Fibroblast of upper back skin (primary cell): ENCODE results near the gene SETD1B.
"Not testable (repeated sequence)": the region's sequence is repeated elsewhere in the genome, so short reads cannot be mapped to it uniquely, and the experiment has no call there.

Experiments used
- DNase-seq: peaks from one replicate; pipeline ENCODE4 v3.0.0-alpha.2; 2013

Gene SETD1B

DNA sequence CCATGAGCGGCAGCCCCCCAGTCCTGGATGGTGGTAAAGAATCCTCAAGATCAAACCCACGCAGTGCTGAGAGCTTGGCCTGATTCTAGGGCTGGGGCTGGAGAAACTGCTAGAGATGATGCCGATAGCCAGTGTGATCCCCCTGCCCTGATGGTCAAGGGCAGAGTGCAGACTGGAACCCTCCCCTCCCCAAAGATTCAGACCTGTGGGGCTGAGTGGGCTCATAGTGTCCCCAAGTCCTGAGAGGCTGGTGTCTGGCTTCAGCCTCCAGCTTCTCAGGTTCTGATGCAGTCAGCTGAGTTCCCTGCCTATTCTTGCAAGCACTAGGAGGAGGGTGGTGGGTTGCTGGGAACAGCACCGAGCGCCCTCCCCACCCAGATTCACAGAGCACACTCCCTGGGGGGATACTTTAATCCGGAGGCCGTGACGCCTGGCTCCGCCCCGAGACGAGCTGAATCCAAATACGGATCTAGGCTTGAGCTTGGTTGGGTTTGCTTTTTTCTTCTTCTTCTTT is 22.3 kb upstream of the SETD1B start:
- DNase-seq = no peak

DNA sequence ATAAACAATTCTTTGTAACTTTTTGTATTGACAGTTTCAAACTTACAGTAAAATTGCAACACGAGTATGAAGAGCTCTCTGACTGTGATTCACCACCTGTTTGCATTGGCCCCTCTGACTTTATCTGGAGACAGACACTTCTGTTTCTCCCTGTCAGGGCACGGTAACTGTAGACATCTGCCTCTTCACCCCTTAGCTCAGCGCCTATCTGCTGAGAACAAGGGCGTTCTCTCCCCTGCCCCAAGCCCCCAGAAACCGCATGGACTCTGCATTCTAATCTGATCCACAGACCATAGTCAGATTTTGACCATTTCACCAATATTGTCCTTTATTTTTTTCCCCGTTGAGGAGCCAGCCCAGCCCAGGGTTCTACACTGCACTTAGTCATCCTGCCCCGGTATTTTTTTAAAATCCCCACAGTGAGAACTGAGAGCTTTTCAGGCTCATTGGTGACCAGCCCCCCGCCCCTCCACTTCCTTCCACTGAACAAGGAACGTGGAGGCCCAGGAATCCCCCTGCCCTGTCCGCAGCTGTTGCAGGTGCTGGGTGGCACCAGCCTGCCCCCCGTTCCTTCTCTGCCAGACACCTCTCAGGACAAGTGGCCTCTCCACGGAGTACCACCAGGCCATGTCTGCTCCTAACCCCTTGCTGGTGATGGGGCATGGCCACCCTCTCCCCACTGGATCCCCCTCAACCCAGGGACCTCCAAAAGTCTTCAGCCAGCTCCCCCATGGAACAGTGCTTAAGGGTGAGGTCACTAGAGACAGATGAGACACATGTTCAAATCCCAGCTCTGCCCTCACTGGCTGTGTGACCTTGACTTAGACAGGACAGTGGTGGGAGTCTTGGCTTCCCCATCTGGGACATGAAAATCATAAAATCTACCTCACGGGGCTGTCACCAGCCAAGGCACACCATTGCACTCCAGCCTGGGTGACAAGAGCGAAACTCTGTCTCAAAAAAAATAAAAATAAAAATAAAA is 21.5 kb upstream of the SETD1B start:
- DNase-seq = no peak

DNA sequence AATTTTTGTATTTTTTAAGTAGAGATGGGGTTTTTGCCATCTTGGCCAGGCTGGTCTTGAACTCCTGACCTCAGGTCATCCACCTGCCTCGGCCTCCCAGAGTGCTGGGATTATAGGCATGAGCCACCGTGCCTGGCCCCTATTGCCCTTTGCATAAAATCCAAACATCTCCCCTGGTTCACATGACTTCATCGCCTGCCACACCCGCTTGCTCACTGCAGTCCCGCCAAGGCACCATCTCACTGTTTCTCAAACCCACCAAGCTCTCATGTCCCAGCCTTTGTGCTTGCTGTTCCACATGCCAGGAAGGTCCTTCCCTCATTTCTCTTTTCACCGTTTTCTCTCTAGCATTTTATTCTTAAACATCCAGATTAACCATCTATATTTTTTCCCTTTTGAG is 20.0 kb upstream of the SETD1B start:
- no peak for DNase-seq

DNA sequence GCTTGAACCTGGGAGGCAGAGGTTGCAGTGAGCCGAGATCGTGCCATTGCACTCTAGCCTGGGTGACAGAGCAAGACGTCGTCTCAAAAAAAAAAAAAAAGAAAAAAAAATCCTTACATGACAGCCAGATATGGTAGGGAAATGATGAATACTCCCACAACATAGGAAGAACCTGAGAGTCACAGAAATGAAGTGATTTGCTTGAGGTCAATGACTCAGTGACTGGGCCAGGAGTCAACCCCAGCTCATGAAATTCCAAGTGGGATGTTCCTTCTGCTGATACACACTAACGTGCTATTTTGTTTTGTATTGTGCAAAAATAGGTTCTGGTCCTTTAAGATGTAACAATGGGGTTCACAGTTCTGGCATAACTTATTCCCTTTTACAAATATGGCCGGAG is 19.3 kb upstream of the SETD1B start:
- peak; percentile 86 for DNase-seq

DNA sequence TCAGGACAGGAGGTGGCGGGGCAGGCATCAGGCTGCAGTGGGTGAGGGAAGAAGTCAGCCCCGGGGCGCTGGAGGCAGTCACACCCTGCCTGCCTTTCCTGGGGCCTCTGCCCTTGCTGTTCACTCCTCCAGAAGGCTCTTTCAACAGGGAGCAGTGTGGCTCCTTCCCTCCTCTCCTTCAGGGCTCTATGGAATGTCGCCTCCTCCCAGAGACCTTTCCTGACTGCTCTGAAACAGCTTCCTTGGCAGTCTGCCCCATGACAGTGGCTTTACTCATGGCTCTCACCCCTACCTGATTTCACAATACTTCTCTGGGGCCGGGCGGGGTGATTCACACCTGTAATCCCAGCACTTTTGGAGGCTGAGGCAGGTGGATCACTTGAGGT is 17.4 kb upstream of the SETD1B start:
- DNase-seq = peak; percentile 95

DNA sequence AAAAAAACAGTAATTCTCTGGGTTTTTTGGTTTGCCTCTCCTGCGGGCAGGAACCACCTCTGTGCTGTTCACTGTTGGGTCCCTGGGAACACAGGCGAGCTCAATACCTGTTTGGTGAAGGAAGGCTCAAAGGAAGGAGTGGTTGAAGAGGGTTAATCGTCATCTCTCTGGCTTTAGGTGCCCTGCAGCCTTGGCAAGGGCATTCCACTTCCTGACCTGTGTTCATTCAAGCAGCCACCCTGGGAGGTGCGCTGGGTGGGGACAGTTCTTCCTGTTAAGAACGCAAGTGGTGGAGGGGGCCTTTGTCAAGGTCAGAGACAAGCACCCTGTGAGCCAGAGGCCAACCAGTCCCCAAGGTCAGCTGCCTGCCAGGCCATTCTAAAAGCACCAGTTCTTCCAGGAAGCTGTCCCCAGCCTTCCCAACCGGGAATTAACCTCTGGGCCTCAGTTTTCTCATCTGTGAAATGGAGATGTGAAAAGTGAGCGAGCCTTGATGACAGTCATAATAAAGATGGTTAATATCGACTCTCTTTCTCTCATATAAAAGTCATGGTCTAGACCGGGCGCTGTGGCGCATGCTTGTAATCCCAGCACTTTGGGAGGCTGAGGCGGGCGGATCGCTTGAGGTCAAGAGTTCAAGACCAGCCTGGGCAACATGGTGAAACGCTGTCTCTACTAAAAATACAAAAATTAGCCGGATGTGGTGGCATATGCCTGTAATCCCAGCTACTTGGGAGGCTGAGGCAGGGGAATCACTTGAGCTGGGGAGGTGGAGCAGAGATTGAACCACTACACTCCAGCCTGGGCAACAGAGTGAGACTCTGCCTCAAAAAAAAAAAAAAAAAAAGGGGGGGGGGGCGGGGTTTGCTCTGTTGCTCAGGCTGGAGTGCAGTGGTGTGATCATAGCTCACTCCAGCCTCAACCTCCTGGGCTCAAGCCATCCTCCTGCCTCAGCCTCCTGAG is 16.5 kb upstream of the SETD1B start:
- DNase-seq = no peak

DNA sequence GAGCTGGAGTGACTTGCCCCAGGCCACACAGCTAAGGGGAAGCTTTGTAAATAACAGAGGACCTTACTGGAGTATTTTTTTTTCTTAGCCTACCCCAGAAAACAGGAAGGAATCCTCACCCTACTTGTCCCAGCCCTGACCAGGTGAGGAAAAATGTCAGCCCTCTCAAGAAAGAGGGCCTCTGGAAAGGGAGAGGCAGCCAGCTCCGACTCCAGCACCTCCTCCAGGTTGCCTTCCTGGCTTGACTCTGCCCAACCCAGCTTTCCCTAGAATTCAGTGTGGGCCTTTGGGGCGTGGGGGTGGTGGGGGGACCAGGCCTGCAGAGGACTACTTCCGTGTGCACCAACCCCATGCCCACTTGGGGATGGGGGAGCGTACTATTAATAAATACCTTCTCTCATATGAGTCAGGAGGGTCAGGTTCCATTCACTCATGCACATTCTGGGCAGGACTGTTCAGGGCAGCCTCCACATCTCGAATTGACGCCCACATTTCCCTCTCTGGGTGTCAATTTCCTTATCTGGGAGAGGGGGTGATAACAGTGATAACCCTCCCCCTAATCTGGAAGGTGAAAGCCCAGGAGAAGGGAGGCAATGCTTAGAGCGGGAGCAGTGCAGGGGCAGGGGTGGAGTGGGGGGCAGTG is 15.5 kb upstream of the SETD1B start:
- DNase-seq = no peak

DNA sequence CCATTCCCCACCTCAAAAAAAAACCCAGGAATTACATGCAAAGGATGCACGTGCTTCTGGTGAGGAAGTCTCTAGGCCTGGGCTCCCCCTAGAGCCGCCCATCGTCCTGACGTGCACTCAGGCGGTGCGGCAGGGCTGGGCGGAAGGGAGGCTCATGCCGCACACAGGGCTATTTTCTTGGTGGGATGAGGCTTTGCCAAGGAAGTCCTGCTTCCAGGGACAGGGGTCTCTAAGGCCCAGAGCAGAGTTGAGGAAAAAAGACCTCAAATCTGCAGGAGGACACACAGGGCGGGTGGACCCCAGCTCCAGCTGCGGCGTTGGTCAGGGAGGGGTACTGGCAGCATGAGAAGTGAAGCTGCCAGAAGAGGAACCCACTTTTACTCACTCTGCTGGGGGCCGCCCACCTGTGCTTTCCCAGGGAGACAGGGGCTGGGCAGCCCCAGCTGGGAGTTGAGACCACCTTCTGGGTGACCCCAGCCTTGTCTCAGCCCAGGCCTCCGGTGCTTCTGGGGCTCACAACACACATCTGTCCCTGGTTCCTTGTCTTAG is 14.5 kb upstream of the SETD1B start:
- no peak for DNase-seq

DNA sequence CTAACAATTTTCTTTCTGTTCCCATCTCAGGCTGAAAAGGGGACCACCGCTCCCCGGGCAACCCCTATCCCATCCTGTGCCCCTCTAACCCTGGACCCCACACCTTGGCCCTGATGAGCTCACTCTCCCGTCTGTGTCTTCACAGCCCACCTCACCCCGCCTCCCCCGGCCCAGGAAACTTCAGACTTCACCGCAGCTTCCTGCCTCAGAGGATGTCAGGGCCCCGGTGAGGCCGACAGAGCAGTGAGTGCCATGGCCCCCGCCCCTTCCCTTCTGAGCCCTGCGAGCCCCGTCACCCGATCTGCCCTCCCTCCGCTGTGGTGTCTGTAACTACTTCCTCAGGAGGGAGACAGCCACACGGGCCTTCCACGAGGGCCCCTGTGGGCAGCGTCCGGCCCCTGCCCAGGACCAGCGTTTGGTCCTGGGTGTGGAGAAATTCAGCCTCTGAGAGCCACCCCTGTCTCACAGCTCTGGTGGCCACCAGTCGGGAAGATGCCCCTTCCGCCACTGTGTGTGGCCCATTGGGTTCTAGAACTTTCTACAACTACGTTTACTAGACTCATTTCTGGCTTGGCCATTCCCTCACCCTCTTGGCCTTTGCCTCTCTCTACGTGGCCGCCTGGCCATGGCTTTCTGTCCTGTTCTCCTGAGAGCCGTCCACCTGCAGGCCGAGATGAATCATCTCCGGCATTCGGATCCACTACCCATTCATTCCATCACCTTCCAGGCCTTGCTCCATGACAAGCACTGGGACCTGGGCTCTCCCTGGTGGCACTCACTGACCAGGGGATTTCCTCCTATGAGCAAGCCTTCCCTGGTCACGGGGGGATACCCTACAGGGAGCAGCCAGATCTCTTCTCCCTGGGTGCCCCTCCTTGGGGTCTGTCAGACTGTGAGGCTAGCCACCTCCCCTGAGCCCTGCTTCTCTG is 13.7 kb upstream of the SETD1B start:
- peak; percentile 46 for DNase-seq

DNA sequence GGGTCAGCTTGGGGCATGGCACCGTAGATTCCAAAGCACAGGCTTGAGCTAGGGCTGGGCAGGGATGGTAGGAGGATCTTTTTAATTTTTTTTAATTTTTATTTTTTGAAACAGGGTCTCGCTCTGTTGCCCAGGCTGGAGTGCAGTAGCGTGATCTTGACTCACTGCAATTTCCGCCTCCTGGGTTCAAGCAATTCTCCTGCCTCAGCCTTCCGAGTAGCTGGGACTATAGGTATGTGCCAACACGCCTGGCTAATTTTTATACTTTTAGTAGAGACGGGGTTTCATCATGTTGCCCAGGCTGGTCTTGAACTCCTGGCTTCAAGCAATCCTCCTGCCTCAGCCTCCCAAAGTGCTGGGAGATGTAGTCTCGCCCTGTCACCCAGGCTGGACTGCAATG is 13.0 kb upstream of the SETD1B start:
- DNase-seq = not testable (repeated sequence)

DNA sequence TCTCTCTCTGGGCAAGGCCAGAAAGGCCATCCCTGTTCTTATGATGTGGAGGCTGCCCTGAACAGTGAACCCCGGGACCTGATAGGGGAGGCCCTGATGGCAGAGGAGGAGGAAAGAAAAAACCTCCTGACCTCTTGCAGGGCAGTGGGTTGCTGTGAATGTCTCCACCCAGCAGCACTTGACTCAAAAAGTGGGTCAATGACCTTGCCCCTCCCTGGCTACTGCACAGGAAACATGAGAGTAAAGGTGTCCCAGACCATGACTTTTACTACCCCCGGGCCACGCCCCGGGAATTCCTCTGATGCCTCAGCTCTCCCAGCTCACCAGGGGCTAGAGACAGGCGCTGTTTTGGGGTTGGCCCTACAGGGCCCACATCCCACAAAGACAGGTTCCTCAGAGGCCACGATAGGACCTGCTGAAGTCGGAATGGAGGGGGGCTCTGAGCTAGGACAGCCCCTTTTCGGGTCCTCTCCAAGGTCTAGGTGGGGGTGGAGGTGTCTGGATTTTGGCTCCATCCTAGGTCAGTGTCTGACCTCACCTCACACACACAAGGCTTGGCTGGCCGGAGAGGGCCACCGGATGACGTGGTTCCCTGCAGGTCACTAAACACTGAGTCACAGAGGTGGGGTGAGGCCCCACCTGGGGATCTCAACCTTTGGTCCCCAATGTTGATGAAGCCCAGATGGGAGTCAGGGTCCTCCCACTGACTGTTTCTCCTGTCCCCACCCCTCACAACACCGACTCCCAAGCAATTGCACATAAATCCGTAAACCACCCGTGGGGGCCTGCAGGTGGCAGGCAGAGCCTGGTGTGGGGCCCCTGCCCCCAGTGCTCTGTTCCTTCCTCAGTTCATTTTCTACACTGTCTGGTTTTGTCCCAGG is 11.9 kb upstream of the SETD1B start:
- no peak for DNase-seq

DNA sequence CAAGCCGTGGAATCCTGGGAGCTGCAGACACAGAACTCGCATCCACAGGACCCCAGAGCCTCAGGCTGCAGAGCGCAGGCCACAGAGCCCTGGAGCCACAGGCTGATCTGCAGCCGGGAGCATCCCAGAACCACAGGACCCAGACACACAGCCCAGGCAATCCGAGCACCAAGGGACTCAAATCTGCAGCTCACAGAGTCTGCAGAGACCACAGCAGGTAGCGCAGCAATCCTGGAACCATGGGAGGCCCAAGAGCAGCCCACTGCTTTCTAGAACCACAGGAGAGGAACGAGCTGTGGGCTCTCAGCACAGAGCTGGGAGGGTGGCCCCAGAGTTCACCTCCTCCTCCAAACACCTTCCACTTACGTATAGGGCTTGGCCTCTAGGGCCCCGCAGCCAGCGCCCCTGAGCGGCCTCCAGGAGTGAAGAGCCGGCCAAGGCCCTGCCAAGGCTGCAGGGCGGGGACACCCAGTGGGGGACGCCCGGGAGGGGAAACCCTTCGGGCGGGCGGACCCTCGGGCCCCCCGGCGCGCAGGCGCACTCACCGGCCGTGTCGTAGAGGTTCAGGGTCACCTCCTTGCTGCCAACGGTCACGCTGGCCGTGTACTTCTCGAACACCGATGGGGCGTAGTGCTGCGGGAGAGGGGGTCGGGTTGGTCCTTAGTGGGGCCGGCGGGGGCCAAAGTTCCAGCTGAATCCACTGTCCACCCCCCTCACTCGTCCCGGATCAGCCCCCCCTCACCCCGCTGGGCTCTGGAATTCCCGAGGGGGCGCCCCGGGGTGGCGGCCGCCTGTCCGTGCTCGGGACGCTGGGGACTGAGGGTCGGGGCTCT is 11.0 kb upstream of the SETD1B start:
- DNase-seq = no peak

DNA sequence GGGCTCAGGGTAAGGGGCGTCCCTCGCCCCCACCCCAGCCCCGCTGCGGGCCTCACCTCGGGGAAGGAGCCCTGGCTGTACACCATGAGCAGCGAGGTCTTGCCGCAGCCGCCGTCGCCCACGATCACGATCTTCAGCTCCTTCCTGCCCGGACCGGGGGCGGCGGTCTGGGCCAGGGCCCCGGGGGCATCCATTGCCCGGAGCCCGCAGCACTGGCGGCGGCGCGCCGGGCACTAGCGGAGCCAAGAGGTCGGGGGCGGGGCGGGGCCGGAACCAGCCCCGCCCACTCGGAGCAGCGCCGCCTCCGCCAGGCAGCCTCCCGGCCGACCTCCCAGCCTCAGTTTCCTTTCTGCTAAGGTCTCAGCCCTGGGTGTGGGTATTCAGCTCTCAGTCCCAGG is 10.4 kb upstream of the SETD1B start, which contains the start of gene RHOF:
RHOF (minus strand) TSS at position 249 of the 398 bp plus-strand sequence; CDS start at position 194, 55 bp downstream.
- no peak for DNase-seq

DNA sequence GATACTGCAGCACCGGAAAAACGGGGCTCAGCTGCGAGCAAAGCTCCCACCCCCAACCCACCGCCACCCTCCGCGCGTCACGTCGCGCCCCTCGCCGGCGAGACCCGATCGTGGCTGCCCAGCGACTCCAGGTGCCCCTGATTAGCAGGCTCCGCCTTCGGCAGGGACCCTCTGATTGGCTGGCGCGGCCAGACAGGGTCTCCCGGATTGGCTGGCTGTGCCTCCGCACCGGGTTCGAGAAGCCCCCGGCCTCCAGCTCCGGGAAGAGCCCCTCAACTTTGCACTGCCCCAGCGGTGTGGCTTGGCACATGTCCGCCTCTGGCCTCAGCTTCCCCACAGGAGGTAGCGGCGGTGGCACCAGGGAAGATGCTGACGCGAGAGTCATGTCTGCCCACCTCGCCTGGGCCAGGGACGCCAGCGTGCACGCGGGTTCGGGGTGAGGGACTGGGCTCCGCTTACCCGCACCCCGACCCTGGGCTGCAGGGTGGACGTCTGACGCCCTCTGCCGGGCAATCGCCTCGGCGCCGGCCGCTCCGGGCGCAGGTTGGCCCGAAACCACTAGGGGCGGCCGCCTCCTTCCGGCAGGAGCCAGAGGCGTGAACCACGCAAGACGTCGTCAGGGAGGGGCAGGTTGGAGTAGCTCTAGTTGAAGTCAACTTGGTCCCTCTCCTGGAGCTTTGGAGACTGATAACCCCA is 9.8 kb upstream of the SETD1B start:
- peak; percentile 88 for DNase-seq

DNA sequence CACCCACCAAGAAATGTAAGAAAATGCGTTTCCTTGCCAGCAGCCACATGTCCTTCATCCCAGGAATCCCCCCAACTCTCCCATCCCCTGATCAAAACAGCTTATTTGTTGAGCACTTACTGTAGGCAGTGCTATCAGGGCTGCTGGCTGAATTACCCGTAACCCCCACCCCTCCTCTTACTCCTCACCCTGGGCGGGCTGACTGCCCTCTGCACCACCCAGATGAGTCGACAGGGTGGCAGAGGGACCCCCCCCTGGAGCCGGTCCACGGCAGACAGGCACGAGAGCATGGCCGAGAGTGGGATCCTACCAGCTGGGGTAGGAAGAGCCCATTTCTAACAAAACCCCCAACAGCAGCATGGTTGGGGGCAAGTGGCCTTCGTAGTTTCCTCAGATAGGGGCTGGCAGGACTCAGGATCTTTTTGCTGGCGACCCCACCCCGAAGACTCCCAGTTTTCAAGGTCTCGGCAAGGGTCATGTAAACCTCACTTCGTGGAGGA is 9.2 kb upstream of the SETD1B start:
- no peak for DNase-seq

DNA sequence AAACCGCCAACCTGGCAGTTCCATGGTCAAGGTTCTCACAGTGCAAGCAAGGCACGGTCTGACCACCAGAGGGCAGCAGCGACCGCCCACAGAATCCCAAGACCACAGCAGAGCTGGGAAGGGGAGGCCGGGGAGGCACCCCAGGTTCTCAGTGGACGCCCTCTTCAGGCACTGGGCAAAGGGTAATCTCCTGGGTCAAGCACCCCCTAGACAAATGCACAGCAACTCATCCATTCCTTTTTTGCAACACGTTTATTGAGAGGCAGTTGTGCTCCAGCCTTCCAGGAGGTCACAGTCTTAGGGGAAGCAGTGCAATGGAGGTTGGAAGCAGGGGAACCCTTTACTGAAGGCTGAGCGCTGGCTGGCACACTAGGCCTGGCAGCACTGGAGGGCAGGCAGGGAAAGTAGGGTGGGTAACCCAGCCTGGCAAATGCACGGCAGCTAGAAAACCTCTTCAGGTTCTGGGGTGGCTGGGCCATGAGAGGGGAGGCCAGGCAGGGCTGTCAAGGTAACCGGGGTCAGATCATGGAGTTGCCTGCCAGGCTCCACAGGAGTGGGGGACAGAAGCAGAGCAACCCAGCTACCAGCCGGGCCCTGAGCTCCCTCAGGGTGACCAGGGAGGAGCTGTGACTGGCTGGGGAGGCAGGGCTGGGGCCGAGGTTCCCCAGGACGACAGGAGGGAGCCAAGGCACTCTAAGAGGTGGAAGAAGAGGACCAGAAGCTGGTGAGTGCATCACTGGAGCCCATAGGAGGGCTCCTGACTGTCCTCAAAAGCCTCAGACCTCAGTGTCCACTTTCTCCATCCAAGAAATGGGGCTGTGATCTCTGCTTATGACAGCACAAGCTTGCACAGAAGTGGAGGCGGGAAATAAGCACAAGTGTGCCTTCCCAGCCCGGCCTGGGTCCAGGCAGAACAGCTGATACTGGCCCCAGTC is 8.5 kb upstream of the SETD1B start:
- peak; percentile 80 for DNase-seq
